Fibroblast of the aortic adventitia (primary cell): ENCODE results near the gene KLHL3. TPM values are rescaled to one million over a fixed set of nuclear protein-coding genes. Genes with fewer than 3 reads are reported as not detected.

ENCODE experiments used
- DNase-seq: peaks from one replicate; pipeline ENCODE4 v3.0.0-alpha.2; 2010; ENCODE audit warnings: low read depth
- H3K4me3 ChIP-seq: 2 replicates; pipeline ENCODE4 v1.5.1; 2011; ENCODE audit warnings: low read depth, mild to moderate bottlenecking, control low read depth, low read length, moderate library complexity
- total RNA-seq: library from RNA; depleted of rRNA; stranded (reverse); fragments of >200 nt; gene quantifications from 2 replicates; pipeline ENCODE4 v1.2.3, GENCODE V29; 2012; ENCODE audit warnings: low replicate concordance
- TF ChIP-seq, protein P1 (sequence below): IDR thresholded peaks from 2 replicates; pipeline ENCODE4 v1.5.1; 2011; ENCODE audit warnings: mild to moderate bottlenecking, low read length, control low read depth, inconsistent platforms; ENCODE audit not compliant: insufficient read depth

Gene KLHL3
- total RNA-seq, 1 donor, result 1.3 TPM

DNA sequence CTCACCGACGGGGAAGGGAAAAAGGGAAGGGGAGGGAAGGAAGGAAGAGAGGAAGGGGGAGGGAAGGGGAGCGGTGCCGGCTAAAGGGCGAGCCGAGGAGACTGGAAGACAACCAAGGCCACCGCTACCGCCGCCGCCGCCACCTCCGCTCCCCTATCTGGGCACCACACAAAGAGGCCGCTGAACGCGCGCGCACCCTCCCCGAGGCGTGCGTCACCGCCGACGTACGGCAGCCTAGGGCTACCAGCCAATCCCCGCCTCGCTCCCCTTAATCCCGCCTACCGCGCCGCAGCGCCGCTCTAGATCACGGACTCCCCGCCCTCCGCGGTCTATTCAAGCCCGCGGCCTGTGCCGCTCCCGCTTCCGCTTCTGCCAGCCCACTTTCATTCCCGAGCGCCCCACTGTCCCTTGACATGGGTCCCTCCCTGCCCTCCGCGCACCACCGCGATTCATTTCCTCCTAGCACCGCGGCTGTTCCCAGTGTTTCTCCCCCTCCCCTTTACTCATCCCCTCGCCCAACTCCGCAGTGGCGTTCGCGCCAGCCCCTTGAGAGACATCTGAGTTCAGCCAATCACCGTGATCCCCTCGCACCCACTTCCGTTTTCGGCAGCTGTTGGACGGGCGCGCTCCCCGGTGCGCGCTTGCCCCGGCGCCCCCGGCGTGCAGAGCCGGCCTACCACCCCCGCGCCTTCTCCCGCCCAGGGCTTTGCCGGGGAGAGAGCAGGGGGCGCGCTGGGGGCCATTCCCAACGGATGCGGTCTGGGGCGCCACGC lies 18.5 kb upstream of the KLHL3 start, which contains the start of gene HNRNPA0:
TSS of gene HNRNPA0 (minus strand) at position 176 of the 773 bp plus-strand sequence. CDS start 297 bp downstream, outside the sequence.
- TF ChIP-seq, protein P1, sequence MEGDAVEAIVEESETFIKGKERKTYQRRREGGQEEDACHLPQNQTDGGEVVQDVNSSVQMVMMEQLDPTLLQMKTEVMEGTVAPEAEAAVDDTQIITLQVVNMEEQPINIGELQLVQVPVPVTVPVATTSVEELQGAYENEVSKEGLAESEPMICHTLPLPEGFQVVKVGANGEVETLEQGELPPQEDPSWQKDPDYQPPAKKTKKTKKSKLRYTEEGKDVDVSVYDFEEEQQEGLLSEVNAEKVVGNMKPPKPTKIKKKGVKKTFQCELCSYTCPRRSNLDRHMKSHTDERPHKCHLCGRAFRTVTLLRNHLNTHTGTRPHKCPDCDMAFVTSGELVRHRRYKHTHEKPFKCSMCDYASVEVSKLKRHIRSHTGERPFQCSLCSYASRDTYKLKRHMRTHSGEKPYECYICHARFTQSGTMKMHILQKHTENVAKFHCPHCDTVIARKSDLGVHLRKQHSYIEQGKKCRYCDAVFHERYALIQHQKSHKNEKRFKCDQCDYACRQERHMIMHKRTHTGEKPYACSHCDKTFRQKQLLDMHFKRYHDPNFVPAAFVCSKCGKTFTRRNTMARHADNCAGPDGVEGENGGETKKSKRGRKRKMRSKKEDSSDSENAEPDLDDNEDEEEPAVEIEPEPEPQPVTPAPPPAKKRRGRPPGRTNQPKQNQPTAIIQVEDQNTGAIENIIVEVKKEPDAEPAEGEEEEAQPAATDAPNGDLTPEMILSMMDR, result no peak
- DNase-seq, result peak; percentile 97
- H3K4me3 ChIP-seq, result peak within 1 kb of the TSS; percentile 97

GRCh38 chr5:137753691-137754187 lies 17.9 kb upstream of the KLHL3 start:
- TF ChIP-seq, protein P1, result no peak
- no peak for DNase-seq
- peak overlapping the region; percentile 97 for H3K4me3 ChIP-seq

DNA sequence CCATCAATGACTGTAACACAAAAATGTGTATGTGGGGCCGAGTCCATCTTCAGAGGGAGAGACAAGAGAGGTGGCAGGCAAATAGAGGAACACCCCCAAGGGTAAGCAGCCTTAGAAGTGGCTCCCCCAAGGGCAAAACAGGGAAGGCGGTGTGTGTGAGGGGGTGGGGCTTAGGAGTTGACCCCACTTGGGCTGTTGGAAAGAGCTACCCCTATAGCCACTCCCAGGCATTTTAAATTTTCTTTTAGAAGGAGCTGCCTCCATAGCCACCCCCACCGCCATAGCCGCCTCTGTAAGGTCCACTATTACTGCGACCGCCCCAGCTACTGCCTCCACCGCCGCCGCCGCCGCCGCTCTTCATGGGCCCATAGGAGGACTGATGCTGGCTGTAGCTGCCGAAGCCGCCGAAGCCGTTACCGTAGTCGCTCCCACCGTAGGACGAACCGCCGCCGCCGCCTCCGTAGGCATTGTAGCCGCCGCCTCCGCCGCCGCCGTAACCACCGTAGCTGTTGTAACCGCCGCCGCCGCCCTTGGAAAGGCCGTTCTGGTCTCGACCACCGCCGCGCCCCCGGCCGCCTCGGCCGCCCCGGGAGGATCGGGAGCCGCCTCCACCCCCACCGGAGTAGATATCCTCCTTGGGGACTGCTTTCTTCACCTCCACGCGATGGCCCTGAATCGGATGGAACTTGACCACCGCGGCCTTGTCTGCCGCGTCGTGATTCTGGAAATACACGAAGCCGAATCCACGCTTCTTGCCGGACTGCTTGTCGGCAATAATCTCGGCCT lies 17.2 kb upstream of the KLHL3 start:
- peak overlapping the region; percentile 97 for H3K4me3 ChIP-seq
- TF ChIP-seq, protein P1, result no peak
- DNase-seq, result peak; percentile 21

- TF ChIP-seq, protein P1, result peak; percentile 84
- peak; percentile 91 for DNase-seq
- peak overlapping the region; percentile 97 for H3K4me3 ChIP-seq
Observed at GRCh38 chr5:137751869-137752491, 16.1 kb upstream of the KLHL3 start.

GRCh38 chr5:137750436-137750835 lies 14.5 kb upstream of the KLHL3 start:
- DNase-seq, result no peak
- H3K4me3 ChIP-seq, result no peak overlapping the region
- TF ChIP-seq, protein P1, result no peak

GRCh38 chr5:137747848-137748247 lies 12.0 kb upstream of the KLHL3 start:
- TF ChIP-seq, protein P1, result no peak
- H3K4me3 ChIP-seq, result no peak overlapping the region
- DNase-seq, result no peak
